Measurements from ENCODE around the gene SLC16A3.

SLC16A3 gene

GRCh38 chr17:82215095-82215971 is 13.5 kb upstream of the SLC16A3 start:
- H3K27ac ChIP-seq = 0 out of 2 replicates have a peak overlapping the region, but pooled peaks have one; percentile 27
- TF ChIP-seq ZFX (IDR thresholded peaks at IDR 0.05; ENCODE audit: borderline replicate concordance) = no peak
- TF ChIP-seq CTCF (IDR thresholded peaks at IDR 0.05) = no peak

DNA sequence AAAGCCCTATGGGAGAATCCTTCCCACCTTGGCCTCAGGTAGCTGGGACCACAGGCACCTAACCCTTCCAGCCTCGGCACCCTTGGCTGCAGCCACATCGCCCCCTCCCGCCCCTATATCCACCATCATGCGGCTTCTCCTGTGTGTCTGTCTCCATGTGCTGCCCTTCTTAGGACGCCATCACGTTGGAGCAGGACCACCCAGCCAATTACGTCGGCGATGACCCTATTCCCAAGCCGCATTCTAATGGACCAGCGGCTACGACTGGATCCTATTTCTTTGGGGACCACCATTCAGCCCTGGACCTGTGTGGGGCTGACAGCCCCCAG is 12.9 kb upstream of the SLC16A3 start:
- TF ChIP-seq CTCF (IDR thresholded peaks at IDR 0.05) = no peak
- no peak overlapping the region for H3K27ac ChIP-seq

DNA sequence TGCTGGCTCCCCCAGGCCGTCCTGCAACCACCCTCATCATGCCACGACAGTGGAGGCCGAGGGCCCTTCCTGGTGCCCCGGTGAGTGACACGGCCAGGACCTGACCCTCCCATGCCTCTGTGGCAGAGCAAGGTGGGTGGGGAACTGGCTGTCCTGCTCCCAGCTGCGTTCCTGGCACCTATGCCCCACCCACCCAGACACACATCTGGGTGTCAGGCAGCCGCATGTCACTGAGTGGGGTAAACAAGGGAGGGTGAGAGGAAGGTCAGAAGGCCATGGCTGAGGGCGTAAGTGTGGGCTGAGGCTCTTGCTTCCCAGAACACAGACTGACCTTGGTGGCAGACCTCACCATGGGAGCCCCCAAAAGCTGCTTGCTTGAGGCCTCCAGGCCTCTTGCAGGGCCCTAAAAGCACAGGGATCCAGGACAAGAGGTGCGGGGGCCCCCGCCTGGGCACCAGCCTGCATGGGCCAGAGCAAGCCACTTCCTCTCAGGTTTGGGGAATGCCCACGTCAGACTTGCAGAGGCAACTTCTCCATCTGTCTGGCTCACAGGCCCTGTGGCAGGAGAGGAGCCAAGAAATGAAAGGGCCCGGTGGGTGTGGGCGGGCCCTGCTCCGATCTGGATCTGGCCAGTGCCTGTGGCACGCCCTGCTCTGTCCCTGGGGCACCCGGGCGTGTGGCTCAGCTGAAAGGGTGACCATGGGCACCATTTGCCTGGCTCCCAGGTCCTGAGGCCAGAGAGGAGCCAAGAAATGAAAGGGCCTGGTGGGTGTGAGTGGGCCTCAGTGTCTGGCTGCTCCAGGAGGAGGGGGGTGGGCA is 12.3 kb upstream of the SLC16A3 start:
- TF ChIP-seq ZFX (IDR thresholded peaks at IDR 0.05; ENCODE audit: borderline replicate concordance) (no peak), CTCF (IDR thresholded peaks at IDR 0.05) (no peak)
- no peak overlapping the region for H3K27ac ChIP-seq

- TF ChIP-seq CTCF (IDR thresholded peaks at IDR 0.05) (no peak), ZFX (IDR thresholded peaks at IDR 0.05; ENCODE audit: borderline replicate concordance) (no peak)
- no peak overlapping the region for H3K27ac ChIP-seq
These were observed 11.7 kb upstream of the SLC16A3 start for GRCh38 chr17:82217120-82217529.

GRCh38 chr17:82217530-82218204 is 11.2 kb upstream of the SLC16A3 start:
- TF ChIP-seq ZFX (IDR thresholded peaks at IDR 0.05; ENCODE audit: borderline replicate concordance) = no peak
- no peak for TF ChIP-seq CTCF (IDR thresholded peaks at IDR 0.05)
- no peak overlapping the region for H3K27ac ChIP-seq

- no peak overlapping the region for H3K27ac ChIP-seq
- TF ChIP-seq ZFX (IDR thresholded peaks at IDR 0.05; ENCODE audit: borderline replicate concordance) (no peak), CTCF (IDR thresholded peaks at IDR 0.05) (no peak)
These were observed 10.3 kb upstream of the SLC16A3 start for GRCh38 chr17:82218349-82219075.
